KMS-11 (cell line): ENCODE results near the gene RPL23.
A peak's percentile ranks its signal among the peaks of the same experiment; 100 is the strongest.

ENCODE experiments used
- H2AFZ ChIP-seq: fragments of 200-600 bp; sonication (generic); 2 replicates; pipeline ENCODE4 v1.6.1; 2016; ENCODE audit warnings: antibody characterized with exemption, mixed run types, low read depth
- H3K27ac ChIP-seq: fragments of 200-600 bp; sonication (generic); 2 replicates; pipeline ENCODE4 v1.6.1; 2016; ENCODE audit warnings: mild to moderate bottlenecking, mixed run types
- H3K27me3 ChIP-seq: fragments of 200-600 bp; sonication (generic); 2 replicates; pipeline ENCODE4 v1.6.1; 2017; ENCODE audit warnings: mild to moderate bottlenecking, low read depth, mixed run types, moderate library complexity; ENCODE audit not compliant: insufficient read depth
- H3K36me3 ChIP-seq: fragments of 200-600 bp; sonication (generic); 2 replicates; pipeline ENCODE4 v1.6.1; 2017; ENCODE audit warnings: mild to moderate bottlenecking, mixed run types; ENCODE audit not compliant: insufficient read depth
- H3K4me1 ChIP-seq: fragments of 200-600 bp; sonication (generic); 2 replicates; pipeline ENCODE4 v1.6.1; 2016; ENCODE audit warnings: mild to moderate bottlenecking, low read depth, mixed run types; ENCODE audit not compliant: poor library complexity, severe bottlenecking
- H3K4me2 ChIP-seq: fragments of 200-600 bp; sonication (generic); 2 replicates; pipeline ENCODE4 v1.7.0; 2016; ENCODE audit warnings: mild to moderate bottlenecking, mixed run types
- H3K4me3 ChIP-seq: fragments of 200-600 bp; sonication (generic); IDR thresholded peaks from 2 replicates; pipeline ENCODE4 v1.6.1; 2017; ENCODE audit warnings: low read depth, low read length, mixed read lengths; ENCODE audit not compliant: insufficient read depth
- H3K79me2 ChIP-seq: fragments of 200-600 bp; sonication (generic); 2 replicates; pipeline ENCODE4 v1.6.1; 2016; ENCODE audit warnings: low read depth, mixed run types; ENCODE audit not compliant: insufficient read depth
- H3K9ac ChIP-seq: fragments of 200-600 bp; sonication (generic); 2 replicates; pipeline ENCODE4 v1.6.1; 2016; ENCODE audit warnings: mild to moderate bottlenecking, mixed run types
- H4K20me1 ChIP-seq: fragments of 200-600 bp; sonication (generic); 2 replicates; pipeline ENCODE4 v1.6.1; 2016; ENCODE audit warnings: mild to moderate bottlenecking, mixed run types; ENCODE audit not compliant: insufficient read depth
- TF ChIP-seq, protein P1 (sequence below): fragments of 200-600 bp; sonication (generic); conservative IDR thresholded peaks from 2 replicates; pipeline ENCODE4 v1.6.1; 2017; ENCODE audit warnings: low read depth, mild to moderate bottlenecking, antibody characterized with exemption, low read length, moderate library complexity, mixed read lengths

RPL23 gene

GRCh38 chr17:38848557-38848891, 5.0 kb downstream of the RPL23 start:
- H3K27ac ChIP-seq = no peak overlapping the region; the same call in 1 of the 2 replicates
- H2AFZ ChIP-seq = no peak overlapping the region
- no peaks in the 10 kb centered on the region for H3K27me3 ChIP-seq
- peaks cover 45% of the 10 kb centered on the region for H3K4me1 ChIP-seq
- TF ChIP-seq, protein P1, sequence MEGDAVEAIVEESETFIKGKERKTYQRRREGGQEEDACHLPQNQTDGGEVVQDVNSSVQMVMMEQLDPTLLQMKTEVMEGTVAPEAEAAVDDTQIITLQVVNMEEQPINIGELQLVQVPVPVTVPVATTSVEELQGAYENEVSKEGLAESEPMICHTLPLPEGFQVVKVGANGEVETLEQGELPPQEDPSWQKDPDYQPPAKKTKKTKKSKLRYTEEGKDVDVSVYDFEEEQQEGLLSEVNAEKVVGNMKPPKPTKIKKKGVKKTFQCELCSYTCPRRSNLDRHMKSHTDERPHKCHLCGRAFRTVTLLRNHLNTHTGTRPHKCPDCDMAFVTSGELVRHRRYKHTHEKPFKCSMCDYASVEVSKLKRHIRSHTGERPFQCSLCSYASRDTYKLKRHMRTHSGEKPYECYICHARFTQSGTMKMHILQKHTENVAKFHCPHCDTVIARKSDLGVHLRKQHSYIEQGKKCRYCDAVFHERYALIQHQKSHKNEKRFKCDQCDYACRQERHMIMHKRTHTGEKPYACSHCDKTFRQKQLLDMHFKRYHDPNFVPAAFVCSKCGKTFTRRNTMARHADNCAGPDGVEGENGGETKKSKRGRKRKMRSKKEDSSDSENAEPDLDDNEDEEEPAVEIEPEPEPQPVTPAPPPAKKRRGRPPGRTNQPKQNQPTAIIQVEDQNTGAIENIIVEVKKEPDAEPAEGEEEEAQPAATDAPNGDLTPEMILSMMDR = no peak
- peaks cover 41% of the 10 kb centered on the region; the same call in 1 of the 2 replicates for H3K36me3 ChIP-seq
- no peak overlapping the region for H3K4me2 ChIP-seq
- no peak overlapping the region for H3K9ac ChIP-seq
- peaks cover 35% of the 10 kb centered on the region for H3K79me2 ChIP-seq
- H3K4me3 ChIP-seq = no peak overlapping the region
- H4K20me1 ChIP-seq = peaks cover 32% of the 10 kb centered on the region

- peak overlapping the region; percentile 24; the same call in 1 of the 2 replicates for H3K9ac ChIP-seq
- no peaks in the 10 kb centered on the region for H3K27me3 ChIP-seq
- TF ChIP-seq, protein P1 = no peak
- H3K36me3 ChIP-seq = peaks cover 8% of the 10 kb centered on the region; the same call in 1 of the 2 replicates
- H3K4me3 ChIP-seq = no peak overlapping the region
- H3K4me1 ChIP-seq = peaks cover 30% of the 10 kb centered on the region
- H3K79me2 ChIP-seq = no peaks in the 10 kb centered on the region
- H4K20me1 ChIP-seq = peaks cover 8% of the 10 kb centered on the region; the same call in 1 of the 2 replicates
- no peak overlapping the region for H2AFZ ChIP-seq
- peak overlapping the region; percentile 81 for H3K27ac ChIP-seq
- H3K4me2 ChIP-seq = peak overlapping the region; percentile 39
These were observed 9.2 kb downstream of the RPL23 start for GRCh38 chr17:38844261-38844757.

- peak overlapping the region; percentile 98 for H3K4me2 ChIP-seq
- H2AFZ ChIP-seq = peak overlapping the region; percentile 32
- peak overlapping the region; percentile 97 for H3K9ac ChIP-seq
- peaks cover 14% of the 10 kb centered on the region for H3K4me1 ChIP-seq
- peak overlapping the region; percentile 98 for H3K27ac ChIP-seq
- H3K79me2 ChIP-seq = peaks cover 43% of the 10 kb centered on the region
- no peaks in the 10 kb centered on the region for H3K27me3 ChIP-seq
- no peak overlapping the region for H3K4me3 ChIP-seq
- H3K36me3 ChIP-seq = peaks cover 4% of the 10 kb centered on the region; the same call in 1 of the 2 replicates
- TF ChIP-seq, protein P1 = no peak
- H4K20me1 ChIP-seq = no peaks in the 10 kb centered on the region
These were observed 27.7 kb downstream of the RPL23 start for GRCh38 chr17:38825762-38826247.

GRCh38 chr17:38824899-38825761, 28.4 kb downstream of the RPL23 start, which contains the start of gene CWC25:
Gene CWC25, minus strand, starts transcription at chr17:38825321. Its CDS starts 138 bp downstream, at chr17:38825183.
- no peak within 1 kb of the TSS for H3K4me3 ChIP-seq
- H3K27ac ChIP-seq = peak within 1 kb of the TSS; percentile 98
- TF ChIP-seq, protein P1 = no peak
- H2AFZ ChIP-seq = peak within 1 kb of the TSS; percentile 32
- peaks cover 5% of the 10 kb centered on the region; the same call in 1 of the 2 replicates for H3K36me3 ChIP-seq
- H3K9ac ChIP-seq = peak within 1 kb of the TSS; percentile 97
- H3K79me2 ChIP-seq = peaks cover 46% of the 10 kb centered on the region
- H3K4me1 ChIP-seq = peaks cover 14% of the 10 kb centered on the region
- H4K20me1 ChIP-seq = no peaks in the 10 kb centered on the region
- H3K27me3 ChIP-seq = no peaks in the 10 kb centered on the region
- H3K4me2 ChIP-seq = peak within 1 kb of the TSS; percentile 98
